Mesendoderm (in vitro differentiated cells): ENCODE results near the gene SLC23A1.

Experiments used
- DNase-seq: peaks from one replicate; pipeline ENCODE4 v3.0.0; 2013
- H2AK5ac ChIP-seq: 2 replicates; pipeline ENCODE4 v1.6.1; 2013; ENCODE audit warnings: low read length, inconsistent platforms
- H2BK120ac ChIP-seq: 2 replicates; pipeline ENCODE4 v1.6.1; 2013; ENCODE audit warnings: low read depth, mild to moderate bottlenecking, low read length, moderate library complexity, mixed read lengths
- H2BK15ac ChIP-seq: replicated peaks from 2 replicates; pipeline ENCODE4 v1.6.1; 2013; ENCODE audit warnings: low read depth, mild to moderate bottlenecking, moderate library complexity
- H2BK5ac ChIP-seq: 2 replicates; pipeline ENCODE4 v1.6.1; 2013; ENCODE audit warnings: low read length, inconsistent platforms
- H3K18ac ChIP-seq: 2 replicates; pipeline ENCODE4 v1.6.1; 2013; ENCODE audit warnings: mild to moderate bottlenecking, low read length, mixed read lengths
- H3K23ac ChIP-seq: one replicate; pipeline ENCODE4 v1.6.1; 2013; ENCODE audit warnings: low read length
- H3K27ac ChIP-seq: 2 replicates; pipeline ENCODE4 v1.5.1; 2013; ENCODE audit warnings: low read depth, mild to moderate bottlenecking, inconsistent platforms, low read length, moderate library complexity
- H3K27me3 ChIP-seq: 2 replicates; pipeline ENCODE4 v1.6.1; 2013; ENCODE audit warnings: low read length, control low read depth, mild to moderate bottlenecking, inconsistent platforms; ENCODE audit not compliant: insufficient read depth, poor library complexity
- H3K36me3 ChIP-seq: 2 replicates; pipeline ENCODE4 v1.6.1; 2013; ENCODE audit warnings: low read length, inconsistent platforms; ENCODE audit not compliant: control insufficient read depth, insufficient read depth
- H3K4ac ChIP-seq: one replicate; pipeline ENCODE4 v1.6.1; 2013; ENCODE audit warnings: low read depth, mild to moderate bottlenecking, low read length, moderate library complexity
- H3K4me1 ChIP-seq: 2 replicates; pipeline ENCODE4 v1.6.1; 2013; ENCODE audit warnings: low read depth, low read length, inconsistent platforms; ENCODE audit not compliant: control insufficient read depth
- H3K4me2 ChIP-seq: 2 replicates; pipeline ENCODE4 v1.6.1; 2013; ENCODE audit warnings: low read length
- H3K4me3 ChIP-seq: 2 replicates; pipeline ENCODE4 v1.5.1; 2013; ENCODE audit warnings: mild to moderate bottlenecking, low read length
- H3K56ac ChIP-seq: one replicate; pipeline ENCODE4 v1.6.1; 2013; ENCODE audit warnings: low read length
- H3K79me1 ChIP-seq: 2 replicates; pipeline ENCODE4 v1.6.1; 2013; ENCODE audit warnings: low read length, inconsistent platforms
- H3K79me2 ChIP-seq: 2 replicates; pipeline ENCODE4 v1.6.1; 2013; ENCODE audit warnings: mild to moderate bottlenecking, low read length; ENCODE audit not compliant: control insufficient read depth, insufficient read depth
- H3K9ac ChIP-seq: 2 replicates; pipeline ENCODE4 v1.6.1; 2013; ENCODE audit warnings: low read length, inconsistent platforms
- H4K5ac ChIP-seq: one replicate; pipeline ENCODE4 v1.6.1; 2013; ENCODE audit warnings: low read length
- H4K8ac ChIP-seq: one replicate; pipeline ENCODE4 v1.6.1; 2013; ENCODE audit warnings: low read depth, mild to moderate bottlenecking, control low read depth, low read length, moderate library complexity
- WGBS: extraction: QIAGEN DNeasy Blood & Tissue Kit; methylation state at CpG from one replicate; pipeline ENCODE4 v1.1.7; 2013; ENCODE audit warnings: low lambda C conversion rate, missing lambda C conversion rate; ENCODE audit not compliant: insufficient coverage; ENCODE audit errors: extremely low coverage; 5-methylcytosine and 5-hydroxymethylcytosine counted together

The SLC23A1 gene

GRCh38 chr5:139377226-139377625, 5.9 kb downstream of the SLC23A1 start:
- H2BK5ac ChIP-seq: no peak overlapping the region
- no peak overlapping the region for H3K4me3 ChIP-seq
- no peak overlapping the region for H4K8ac ChIP-seq
- no peak overlapping the region for H3K4ac ChIP-seq
- H2BK120ac ChIP-seq: no peak overlapping the region
- no peak overlapping the region for H3K9ac ChIP-seq
- no peak overlapping the region for H2AK5ac ChIP-seq
- peaks cover 3% of the 10 kb centered on the region for H3K36me3 ChIP-seq
- no peak overlapping the region for H3K56ac ChIP-seq
- no peaks in the 10 kb centered on the region for H3K4me1 ChIP-seq
- no peak overlapping the region for H2BK15ac ChIP-seq
- no peak for DNase-seq
- no peaks in the 10 kb centered on the region for H3K79me1 ChIP-seq
- no peaks in the 10 kb centered on the region for H3K79me2 ChIP-seq
- no peak overlapping the region for H3K4me2 ChIP-seq
- H3K23ac ChIP-seq: no peak overlapping the region
- no CpG with 5 or more reads among the region's 3 CpGs for WGBS
- no peak overlapping the region for H3K27ac ChIP-seq
- no peaks in the 10 kb centered on the region for H3K27me3 ChIP-seq
- H3K18ac ChIP-seq: no peak overlapping the region
- H4K5ac ChIP-seq: no peak overlapping the region

- H2BK15ac ChIP-seq: no peak overlapping the region
- H3K9ac ChIP-seq: no peak overlapping the region
- no peak overlapping the region for H2AK5ac ChIP-seq
- no peak overlapping the region for H3K56ac ChIP-seq
- H3K4me3 ChIP-seq: no peak overlapping the region
- H3K79me1 ChIP-seq: no peaks in the 10 kb centered on the region
- no peaks in the 10 kb centered on the region for H3K4me1 ChIP-seq
- DNase-seq: no peak
- no peak overlapping the region for H2BK120ac ChIP-seq
- H3K4me2 ChIP-seq: no peak overlapping the region
- H3K27ac ChIP-seq: no peak overlapping the region
- no peak overlapping the region for H3K18ac ChIP-seq
- H4K5ac ChIP-seq: no peak overlapping the region
- H2BK5ac ChIP-seq: no peak overlapping the region
- no peaks in the 10 kb centered on the region for H3K79me2 ChIP-seq
- no peak overlapping the region for H4K8ac ChIP-seq
- no peaks in the 10 kb centered on the region for H3K27me3 ChIP-seq
- H3K23ac ChIP-seq: no peak overlapping the region
- WGBS: no CpG with 5 or more reads among the region's 7 CpGs
- peaks cover 5% of the 10 kb centered on the region for H3K36me3 ChIP-seq
- no peak overlapping the region for H3K4ac ChIP-seq
These were observed 6.7 kb downstream of the SLC23A1 start for GRCh38 chr5:139376364-139376763.

- Histone ChIP-seq H2BK5ac (no peak overlapping the region), H3K23ac (no peak overlapping the region), H3K18ac (no peak overlapping the region), H3K4me1 (no peaks in the 10 kb centered on the region), H3K4me2 (no peak overlapping the region), H3K36me3 (peaks cover 5% of the 10 kb centered on the region), H4K8ac (no peak overlapping the region), H3K79me1 (no peaks in the 10 kb centered on the region), H3K79me2 (no peaks in the 10 kb centered on the region), H3K27ac (no peak overlapping the region), H3K4me3 (no peak overlapping the region), H3K27me3 (no peaks in the 10 kb centered on the region), H2BK120ac (no peak overlapping the region), H2BK15ac (no peak overlapping the region), H2AK5ac (no peak overlapping the region), H4K5ac (no peak overlapping the region), H3K4ac (no peak overlapping the region), H3K9ac (no peak overlapping the region), H3K56ac (no peak overlapping the region)
- no CpG with 5 or more reads among the region's 2 CpGs for WGBS
- no peak for DNase-seq
These were observed 8.2 kb downstream of the SLC23A1 start for GRCh38 chr5:139374909-139375308.

GRCh38 chr5:139371482-139372435, 11.3 kb downstream of the SLC23A1 start:
- no peak overlapping the region for H2BK120ac ChIP-seq
- H2BK15ac ChIP-seq: no peak overlapping the region
- no peaks in the 10 kb centered on the region for H3K27me3 ChIP-seq
- H3K79me1 ChIP-seq: no peaks in the 10 kb centered on the region
- no CpG with 5 or more reads among the region's 7 CpGs for WGBS
- H3K4ac ChIP-seq: no peak overlapping the region
- no peak overlapping the region for H2AK5ac ChIP-seq
- H3K18ac ChIP-seq: no peak overlapping the region
- H3K4me2 ChIP-seq: no peak overlapping the region
- H4K8ac ChIP-seq: no peak overlapping the region
- no peak overlapping the region for H3K56ac ChIP-seq
- no peaks in the 10 kb centered on the region for H3K4me1 ChIP-seq
- H3K4me3 ChIP-seq: no peak overlapping the region
- DNase-seq: no peak
- no peak overlapping the region for H3K27ac ChIP-seq
- H3K23ac ChIP-seq: no peak overlapping the region
- no peaks in the 10 kb centered on the region for H3K79me2 ChIP-seq
- H2BK5ac ChIP-seq: no peak overlapping the region
- H4K5ac ChIP-seq: no peak overlapping the region
- H3K9ac ChIP-seq: no peak overlapping the region
- H3K36me3 ChIP-seq: peaks cover 5% of the 10 kb centered on the region

GRCh38 chr5:139369181-139369580, 13.9 kb downstream of the SLC23A1 start:
- Histone ChIP-seq H4K5ac (no peak overlapping the region), H3K79me1 (no peaks in the 10 kb centered on the region), H3K27ac (no peak overlapping the region), H4K8ac (no peak overlapping the region), H3K4me1 (no peaks in the 10 kb centered on the region), H3K36me3 (peaks cover 6% of the 10 kb centered on the region), H3K18ac (no peak overlapping the region), H3K56ac (no peak overlapping the region), H3K27me3 (no peaks in the 10 kb centered on the region), H3K4ac (no peak overlapping the region), H3K4me3 (no peak overlapping the region), H2BK15ac (no peak overlapping the region), H2BK5ac (no peak overlapping the region), H2AK5ac (no peak overlapping the region), H3K4me2 (no peak overlapping the region), H3K9ac (no peak overlapping the region), H3K79me2 (no peaks in the 10 kb centered on the region), H3K23ac (no peak overlapping the region), H2BK120ac (no peak overlapping the region)
- no CpG with 5 or more reads among the region's 1 CpG for WGBS
- no peak for DNase-seq
